Measurements from ENCODE around the gene ZNF236.

ZNF236 gene

DNA sequence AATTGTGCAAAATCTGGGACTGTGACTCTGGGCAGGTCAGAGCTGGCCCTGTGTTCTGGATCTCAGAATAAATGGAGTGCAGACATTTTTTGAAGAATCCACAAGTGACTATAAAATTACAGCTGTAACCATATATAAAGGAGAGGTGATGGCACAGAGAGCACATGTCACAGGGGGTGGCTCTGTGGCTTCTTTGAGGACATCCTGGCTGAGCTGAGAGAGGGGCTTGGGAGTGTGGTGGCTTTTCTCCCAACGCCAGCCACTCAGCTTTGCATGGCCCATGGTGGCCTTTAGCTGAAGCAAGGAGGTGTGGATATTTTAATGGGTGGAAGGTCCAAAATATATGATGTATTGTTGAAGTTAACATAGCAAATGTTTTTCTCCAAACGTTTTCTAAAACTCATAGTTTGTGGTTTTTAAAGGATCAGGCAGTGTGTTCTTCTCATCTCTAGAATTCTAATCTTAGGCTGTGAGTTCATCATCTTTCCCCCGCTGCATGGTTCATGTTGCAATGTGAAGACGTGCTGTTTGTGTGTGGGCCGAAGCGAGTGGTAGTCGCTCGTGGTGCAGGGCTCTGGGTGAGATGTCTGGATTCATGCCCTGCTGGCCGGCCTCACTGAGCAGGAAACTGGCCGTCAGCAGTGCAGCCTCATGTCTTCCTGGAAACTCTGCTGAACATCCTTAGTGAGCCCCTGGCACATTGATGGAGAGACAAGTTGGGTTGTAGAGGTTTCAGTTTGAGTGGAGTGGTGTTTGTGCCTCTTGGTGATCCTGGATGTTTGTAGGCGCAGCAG lies 109.9 kb downstream of the ZNF236 start:
- Histone ChIP-seq H3K9ac (ENCODE audit: low read length) (no peak overlapping the region), H3K27ac (ENCODE audit: low read depth, low read length) (no peak overlapping the region), H3K4me2 (ENCODE audit: low read depth, low read length, poor library complexity, severe bottlenecking) (no peak overlapping the region), H2AFZ (ENCODE audit: low read depth, low read length, severe bottlenecking) (no peak overlapping the region), H3K9me3 (ENCODE audit: insufficient read depth, low read length) (no peaks in the 10 kb centered on the region), H3K9me2 (replicated peaks; ENCODE audit: insufficient read depth, low read length) (no peaks in the 10 kb centered on the region), H3K4me3 (ENCODE audit: insufficient read depth, low read length, poor library complexity, severe bottlenecking) (no peak overlapping the region), H3K79me2 (ENCODE audit: insufficient read depth, low read length) (no peaks in the 10 kb centered on the region), H3K27me3 (ENCODE audit: low read length) (no peaks in the 10 kb centered on the region), H4K20me1 (ENCODE audit: low read depth, low read length) (no peaks in the 10 kb centered on the region), H3K36me3 (ENCODE audit: low read length) (peaks cover 12% of the 10 kb centered on the region), H3F3A (ENCODE audit: insufficient read depth) (no peaks in the 10 kb centered on the region)
- TF ChIP-seq, protein P1, sequence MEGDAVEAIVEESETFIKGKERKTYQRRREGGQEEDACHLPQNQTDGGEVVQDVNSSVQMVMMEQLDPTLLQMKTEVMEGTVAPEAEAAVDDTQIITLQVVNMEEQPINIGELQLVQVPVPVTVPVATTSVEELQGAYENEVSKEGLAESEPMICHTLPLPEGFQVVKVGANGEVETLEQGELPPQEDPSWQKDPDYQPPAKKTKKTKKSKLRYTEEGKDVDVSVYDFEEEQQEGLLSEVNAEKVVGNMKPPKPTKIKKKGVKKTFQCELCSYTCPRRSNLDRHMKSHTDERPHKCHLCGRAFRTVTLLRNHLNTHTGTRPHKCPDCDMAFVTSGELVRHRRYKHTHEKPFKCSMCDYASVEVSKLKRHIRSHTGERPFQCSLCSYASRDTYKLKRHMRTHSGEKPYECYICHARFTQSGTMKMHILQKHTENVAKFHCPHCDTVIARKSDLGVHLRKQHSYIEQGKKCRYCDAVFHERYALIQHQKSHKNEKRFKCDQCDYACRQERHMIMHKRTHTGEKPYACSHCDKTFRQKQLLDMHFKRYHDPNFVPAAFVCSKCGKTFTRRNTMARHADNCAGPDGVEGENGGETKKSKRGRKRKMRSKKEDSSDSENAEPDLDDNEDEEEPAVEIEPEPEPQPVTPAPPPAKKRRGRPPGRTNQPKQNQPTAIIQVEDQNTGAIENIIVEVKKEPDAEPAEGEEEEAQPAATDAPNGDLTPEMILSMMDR (IDR thresholded peaks at IDR 0.05; ENCODE audit: insufficient read depth, low read length, poor library complexity, severe bottlenecking): no peak
- TF ChIP-seq EZH2phosphoT487 (conservative IDR thresholded peaks at IDR 0.05; ENCODE audit: low read length): no peak

DNA sequence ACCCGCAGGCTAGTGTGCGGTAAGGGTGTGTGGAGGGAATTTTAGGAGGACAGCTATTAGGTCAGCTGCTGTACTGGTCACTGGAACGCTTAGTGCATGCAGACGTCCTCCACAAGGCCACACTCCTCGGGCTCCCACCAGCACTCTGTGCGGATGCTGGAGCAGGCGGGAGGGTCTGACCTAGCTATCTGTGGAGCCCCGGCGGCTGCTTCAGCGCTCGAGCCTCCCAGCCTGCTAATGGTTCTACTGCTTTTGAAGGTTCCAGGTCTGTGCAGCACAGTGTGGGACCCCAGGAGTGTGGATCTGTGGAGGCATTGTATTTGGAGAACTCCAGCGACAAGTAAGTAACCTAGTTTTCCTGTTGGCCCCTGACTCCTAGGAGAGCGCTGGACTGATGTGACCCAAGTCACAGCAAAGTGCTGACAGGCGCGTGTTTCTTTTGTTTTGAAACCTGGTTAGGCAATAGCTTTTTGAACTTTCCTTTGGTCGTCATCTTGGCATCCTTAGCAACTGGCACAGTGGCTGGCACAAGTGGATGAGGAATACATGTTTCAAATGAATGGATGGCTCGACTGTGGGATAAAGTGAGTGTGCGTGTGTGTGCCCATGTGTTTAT lies 113.5 kb downstream of the ZNF236 start:
- Histone ChIP-seq H3K9me2 (replicated peaks; ENCODE audit: insufficient read depth, low read length) (no peaks in the 10 kb centered on the region), H3K79me2 (ENCODE audit: insufficient read depth, low read length) (no peaks in the 10 kb centered on the region), H2AFZ (ENCODE audit: low read depth, low read length, severe bottlenecking) (no peak overlapping the region), H3K4me2 (ENCODE audit: low read depth, low read length, poor library complexity, severe bottlenecking) (no peak overlapping the region), H3K27me3 (ENCODE audit: low read length) (no peaks in the 10 kb centered on the region), H3K9ac (ENCODE audit: low read length) (no peak overlapping the region), H3K4me3 (ENCODE audit: insufficient read depth, low read length, poor library complexity, severe bottlenecking) (no peak overlapping the region), H4K20me1 (ENCODE audit: low read depth, low read length) (no peaks in the 10 kb centered on the region), H3K9me3 (ENCODE audit: insufficient read depth, low read length) (no peaks in the 10 kb centered on the region), H3F3A (ENCODE audit: insufficient read depth) (no peaks in the 10 kb centered on the region), H3K36me3 (ENCODE audit: low read length) (peaks cover 10% of the 10 kb centered on the region; the same call in 1 of the 2 replicates), H3K27ac (ENCODE audit: low read depth, low read length) (no peak overlapping the region)
- TF ChIP-seq, protein P1 (IDR thresholded peaks at IDR 0.05; ENCODE audit: insufficient read depth, low read length, poor library complexity, severe bottlenecking): no peak
- TF ChIP-seq EZH2phosphoT487 (conservative IDR thresholded peaks at IDR 0.05; ENCODE audit: low read length): no peak

DNA sequence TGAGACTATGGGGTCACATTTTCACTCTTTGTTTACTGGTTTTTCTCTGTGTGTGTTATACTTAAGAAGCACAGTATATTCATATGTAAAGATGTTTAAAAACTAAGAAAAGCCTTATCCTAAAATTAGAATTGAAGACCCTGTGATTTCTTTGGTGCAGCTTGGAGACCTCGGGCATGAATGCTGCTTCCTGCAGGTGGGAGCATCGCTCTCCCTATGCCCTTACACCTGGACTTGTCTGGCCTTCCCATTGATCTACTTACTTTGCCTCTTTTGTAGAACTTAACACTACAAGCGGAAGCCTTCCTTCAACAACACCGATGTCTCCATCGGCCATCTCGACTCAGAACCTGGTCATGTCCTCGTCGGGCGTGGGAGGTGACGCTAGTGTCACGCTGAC lies 114.5 kb downstream of the ZNF236 start:
- H3K9ac ChIP-seq (ENCODE audit: low read length): no peak overlapping the region
- H3K27ac ChIP-seq (ENCODE audit: low read depth, low read length): no peak overlapping the region
- no peak overlapping the region for H2AFZ ChIP-seq (ENCODE audit: low read depth, low read length, severe bottlenecking)
- no peaks in the 10 kb centered on the region for H3K9me2 ChIP-seq (replicated peaks; ENCODE audit: insufficient read depth, low read length)
- H3K36me3 ChIP-seq (ENCODE audit: low read length): peaks cover 10% of the 10 kb centered on the region; the same call in 1 of the 2 replicates
- no peaks in the 10 kb centered on the region for H3K79me2 ChIP-seq (ENCODE audit: insufficient read depth, low read length)
- H4K20me1 ChIP-seq (ENCODE audit: low read depth, low read length): no peaks in the 10 kb centered on the region
- no peak overlapping the region for H3K4me2 ChIP-seq (ENCODE audit: low read depth, low read length, poor library complexity, severe bottlenecking)
- no peak for TF ChIP-seq EZH2phosphoT487 (conservative IDR thresholded peaks at IDR 0.05; ENCODE audit: low read length)
- TF ChIP-seq, protein P1 (IDR thresholded peaks at IDR 0.05; ENCODE audit: insufficient read depth, low read length, poor library complexity, severe bottlenecking): no peak
- no peaks in the 10 kb centered on the region for H3K9me3 ChIP-seq (ENCODE audit: insufficient read depth, low read length)
- no peak overlapping the region for H3K4me3 ChIP-seq (ENCODE audit: insufficient read depth, low read length, poor library complexity, severe bottlenecking)
- H3K27me3 ChIP-seq (ENCODE audit: low read length): no peaks in the 10 kb centered on the region
- no peaks in the 10 kb centered on the region for H3F3A ChIP-seq (ENCODE audit: insufficient read depth)

All from SU-DHL-6 (cell line).